ENCODE measurements around the gene SPTLC3.

SPTLC3 gene

GRCh38 chr20:13101706-13102105, 92.9 kb downstream of the SPTLC3 start:
- DNase-seq: no peak

- DNase-seq: no peak
Measured at GRCh38 chr20:13102237-13102636, 93.5 kb downstream of the SPTLC3 start.

GRCh38 chr20:13102694-13103093, 93.9 kb downstream of the SPTLC3 start:
- no peak for DNase-seq

GRCh38 chr20:13105039-13105438, 96.3 kb downstream of the SPTLC3 start:
- no peak for DNase-seq

- DNase-seq: no peak
Measured at GRCh38 chr20:13105864-13106457, 97.2 kb downstream of the SPTLC3 start.

- no peak for DNase-seq
Measured at GRCh38 chr20:13109658-13110057, 100.9 kb downstream of the SPTLC3 start.

GRCh38 chr20:13110796-13111195, 102.0 kb downstream of the SPTLC3 start:
- DNase-seq: no peak

GRCh38 chr20:13111249-13111911, 102.6 kb downstream of the SPTLC3 start:
- DNase-seq: no peak

GRCh38 chr20:13113731-13114130, 105.0 kb downstream of the SPTLC3 start:
- DNase-seq: no peak

GRCh38 chr20:13117200-13117599, 108.4 kb downstream of the SPTLC3 start:
- DNase-seq: no peak

- no peak for DNase-seq
Measured at GRCh38 chr20:13118676-13119075, 109.9 kb downstream of the SPTLC3 start.

GRCh38 chr20:13119583-13119982, 110.8 kb downstream of the SPTLC3 start:
- no peak for DNase-seq

- DNase-seq: no peak
Measured at GRCh38 chr20:13120471-13120870, 111.7 kb downstream of the SPTLC3 start.

GRCh38 chr20:13121840-13122515, 113.2 kb downstream of the SPTLC3 start:
- DNase-seq: no peak

GRCh38 chr20:13125486-13125885, 116.7 kb downstream of the SPTLC3 start:
- no peak for DNase-seq

- DNase-seq: no peak
Measured at GRCh38 chr20:13128173-13128572, 119.4 kb downstream of the SPTLC3 start.

GRCh38 chr20:13130061-13130706, 121.4 kb downstream of the SPTLC3 start:
- no peak for DNase-seq

- DNase-seq: no peak
Measured at GRCh38 chr20:13130707-13131103, 121.9 kb downstream of the SPTLC3 start.

GRCh38 chr20:13131688-13132087, 122.9 kb downstream of the SPTLC3 start:
- DNase-seq: no peak

- no peak for DNase-seq
Measured at GRCh38 chr20:13139459-13140150, 130.8 kb downstream of the SPTLC3 start.

- no peak for DNase-seq
Measured at GRCh38 chr20:13140201-13140600, 131.4 kb downstream of the SPTLC3 start.

- no peak for DNase-seq
Measured at GRCh38 chr20:13140775-13141174, 132.0 kb downstream of the SPTLC3 start.

GRCh38 chr20:13141546-13141945, 132.8 kb downstream of the SPTLC3 start:
- no peak for DNase-seq

Measured in NCI-H187 treated with DMSO at 0.1 percent for 48 hours (cell line).